SK-N-SH (cell line): ENCODE results near the gene FCHO2. TPM values are rescaled to one million over a fixed set of nuclear protein-coding genes. Genes with fewer than 3 reads are reported as not detected.
"Not testable (repeated sequence)": the region's sequence is repeated elsewhere in the genome, so short reads cannot be mapped to it uniquely, and the experiment has no call there.

Experiments used
- CTCF ChIA-PET: fragments of 300-600, 350-600 bp; formaldehyde crosslinking; extraction: SDS; loops from one replicate; lab custom pipeline; 2021; lab: Yijun Ruan, JAX
- POLR2A ChIA-PET: fragments of 350-600 bp; sonication (Branson Sonifier 250); formaldehyde crosslinking; extraction: SDS; loops from one replicate; lab custom pipeline; 2020; ENCODE audit warnings: antibody characterized with exemption, inconsistent platforms; lab: Yijun Ruan, JAX
- DNase-seq: peaks from one replicate; pipeline ENCODE4 v3.0.0; 2012
- H2AFZ ChIP-seq: fragments of 200-600 bp; sonication (generic); 2 replicates; pipeline ENCODE4 v1.8.1; 2016; ENCODE audit warnings: antibody characterized with exemption, mild to moderate bottlenecking, low read depth
- H3F3A ChIP-seq: fragments of 200-600 bp; sonication (generic); replicated peaks from 2 replicates; pipeline ENCODE3; 2016; ENCODE audit warnings: antibody characterized with exemption, mild to moderate bottlenecking; ENCODE audit not compliant: insufficient read depth
- H3K27ac ChIP-seq, 2 experiments: fragments of 200-500 bp in 1 of 2; fragments of 200-600 bp in 1 of 2; sonication (Bioruptor generic) in 1 of 2; sonication (generic), shearing (Covaris generic) in 1 of 2; 2 replicates each; pipeline versions ENCODE4 v1.5.1 to v1.6.1; 2014 to 2016; ENCODE audit warnings: low read depth in 2 of 2, inconsistent platforms in 1 of 2, low read length in 1 of 2, mild to moderate bottlenecking in 1 of 2, mixed read lengths in 1 of 2
- H3K27me3 ChIP-seq: fragments of 200-600 bp; sonication (generic), shearing (Covaris generic); 2 replicates; pipeline ENCODE4 v1.6.1; 2016; ENCODE audit warnings: mixed run types; ENCODE audit not compliant: insufficient read depth
- H3K36me3 ChIP-seq, 2 experiments: fragments of 200-500 bp in 1 of 2; fragments of 200-600 bp in 1 of 2; sonication (Bioruptor generic) in 1 of 2; sonication (generic) in 1 of 2; replicated peaks in 1 of 2; 2 replicates each; pipeline versions ENCODE3 to v1.5.1; 2014 to 2016; ENCODE audit warnings: low read length in 1 of 2, mild to moderate bottlenecking in 1 of 2; ENCODE audit not compliant: insufficient read depth in 2 of 2, control insufficient read depth in 1 of 2
- H3K4me1 ChIP-seq, 2 experiments: fragments of 200-500 bp in 1 of 2; fragments of 200-600 bp in 1 of 2; sonication (Bioruptor generic) in 1 of 2; sonication (generic), shearing (Covaris generic) in 1 of 2; 2 replicates each; pipeline versions ENCODE4 v1.5.1 to v1.6.1; 2014 to 2016; ENCODE audit warnings: low read depth in 1 of 2, low read length in 1 of 2, mixed run types in 1 of 2; ENCODE audit not compliant: insufficient read depth in 2 of 2, control insufficient read depth in 1 of 2
- H3K4me2 ChIP-seq: fragments of 200-600 bp; sonication (generic), shearing (Covaris generic); 2 replicates; pipeline ENCODE4 v1.6.1; 2017; ENCODE audit warnings: mixed run types
- H3K4me3 ChIP-seq, 2 experiments: fragments of 200-500 bp in 1 of 2; fragments of 200-600 bp in 1 of 2; sonication (Bioruptor generic) in 1 of 2; sonication (generic), shearing (Covaris generic) in 1 of 2; 2 replicates each; pipeline versions ENCODE4 v1.5.1 to v1.8.1; 2014 to 2016; ENCODE audit warnings: low read depth in 2 of 2, inconsistent platforms in 1 of 2, low read length in 1 of 2, mild to moderate bottlenecking in 1 of 2, mixed read lengths in 1 of 2, moderate library complexity in 1 of 2
- H3K79me2 ChIP-seq: fragments of 200-600 bp; sonication (generic); 2 replicates; pipeline ENCODE4 v1.8.1; 2017; ENCODE audit warnings: mild to moderate bottlenecking; ENCODE audit not compliant: insufficient read depth
- H3K9ac ChIP-seq: fragments of 200-600 bp; sonication (generic); 2 replicates; pipeline ENCODE4 v1.6.1; 2017; ENCODE audit warnings: mixed run types
- H3K9me2 ChIP-seq: fragments of 200-600 bp; sonication (generic); 2 replicates; pipeline ENCODE4 v1.6.1; 2017; ENCODE audit warnings: mixed run types
- H3K9me3 ChIP-seq: fragments of 200-600 bp; sonication (generic); 2 replicates; pipeline ENCODE4 v1.6.1; 2017; ENCODE audit warnings: mixed run types, mild to moderate bottlenecking, moderate library complexity
- H4K20me1 ChIP-seq: fragments of 200-600 bp; sonication (generic); 2 replicates; pipeline ENCODE4 v1.6.1; 2017; ENCODE audit warnings: mild to moderate bottlenecking, mixed run types; ENCODE audit not compliant: insufficient read depth
- ELF1 ChIP-seq: IDR thresholded peaks from 2 replicates; pipeline ENCODE4 v1.4.0; 2012
- EP300 ChIP-seq, 2 experiments: IDR thresholded peaks; 2 replicates each; pipeline versions ENCODE4 v1.4.0 to v1.6.1; 2012; ENCODE audit warnings: borderline replicate concordance in 1 of 2, low read depth in 1 of 2, low read length in 1 of 2
- JUND ChIP-seq: IDR thresholded peaks from 2 replicates; pipeline ENCODE4 v1.4.0; 2012
- RAD21 ChIP-seq: IDR thresholded peaks from 2 replicates; pipeline ENCODE4 v1.6.1; 2012; ENCODE audit warnings: mild to moderate bottlenecking, low read length
- RCOR1 ChIP-seq: fragments of 150-350 bp; IDR thresholded peaks from 2 replicates; pipeline ENCODE4 v1.6.1; 2017; ENCODE audit warnings: antibody characterized with exemption, low read length
- RXRA ChIP-seq: IDR thresholded peaks from 2 replicates; pipeline ENCODE4 v1.4.0; 2012; ENCODE audit warnings: low read depth, mild to moderate bottlenecking, borderline replicate concordance
- SMC3 ChIP-seq: IDR thresholded peaks from 2 replicates; pipeline ENCODE4 v1.6.1; 2012; ENCODE audit warnings: low read depth, low read length, improper control_type of control experiment
- TAF1 ChIP-seq: IDR thresholded peaks from 2 replicates; pipeline ENCODE4 v1.6.1; 2012; ENCODE audit warnings: low read depth, mild to moderate bottlenecking, low read length, moderate library complexity, borderline replicate concordance
- TEAD4 ChIP-seq: IDR thresholded peaks from 2 replicates; pipeline ENCODE4 v1.4.0; 2012; ENCODE audit warnings: mild to moderate bottlenecking, borderline replicate concordance; ENCODE audit not compliant: insufficient read depth
- YY1 ChIP-seq: IDR thresholded peaks from 2 replicates; pipeline ENCODE4 v1.4.0; 2012; ENCODE audit warnings: low read depth, mild to moderate bottlenecking
- WGBS: methylation state at CpG from one replicate; pipeline ENCODE4 v1.1.6; 2017; ENCODE audit warnings: low lambda C conversion rate; 5-methylcytosine and 5-hydroxymethylcytosine counted together
- polyA plus RNA-seq, 3 experiments: library from polyadenylated mRNA; depleted of rRNA; stranded (reverse); fragments of >200 nt; gene quantifications; 2 replicates each; pipeline ENCODE4 v1.2.3, GENCODE V29; 2012
- TF ChIP-seq, protein P1 (sequence below): IDR thresholded peaks from 2 replicates; pipeline ENCODE4 v1.4.0; 2012; ENCODE audit warnings: low read depth, borderline replicate concordance
- TF ChIP-seq, protein P2 (sequence below): IDR thresholded peaks from 2 replicates; pipeline ENCODE4; 2012
- TF ChIP-seq, protein P3 (sequence below): fragments of 200-600 bp; sonication (generic); IDR thresholded peaks from 2 replicates; pipeline ENCODE4 v1.6.1; 2017; ENCODE audit warnings: antibody characterized with exemption, mild to moderate bottlenecking, moderate library complexity

FCHO2 gene
- polyA plus RNA-seq, 1 of the 3 experiments (the other 2 are of a cell fraction), result 5.2 TPM

GRCh38 chr5:73011612-73012011, 55.8 kb downstream of the FCHO2 start:
- CTCF ChIA-PET, H3K9me2 ChIP-seq, H3F3A ChIP-seq, DNase-seq, H3K9ac ChIP-seq, H3K27ac ChIP-seq, H3K4me1 ChIP-seq, H2AFZ ChIP-seq, POLR2A ChIA-PET, H3K4me3 ChIP-seq, H3K9me3 ChIP-seq, H4K20me1 ChIP-seq, H3K4me2 ChIP-seq, H3K27me3 ChIP-seq, H3K79me2 ChIP-seq: not testable (repeated sequence)
- 98% methylated on average over 9 of the region's 9 CpGs for WGBS
- H3K36me3 ChIP-seq, result peaks cover 5 to 21% of the 10 kb centered on the region in 2 experiments

DNA sequence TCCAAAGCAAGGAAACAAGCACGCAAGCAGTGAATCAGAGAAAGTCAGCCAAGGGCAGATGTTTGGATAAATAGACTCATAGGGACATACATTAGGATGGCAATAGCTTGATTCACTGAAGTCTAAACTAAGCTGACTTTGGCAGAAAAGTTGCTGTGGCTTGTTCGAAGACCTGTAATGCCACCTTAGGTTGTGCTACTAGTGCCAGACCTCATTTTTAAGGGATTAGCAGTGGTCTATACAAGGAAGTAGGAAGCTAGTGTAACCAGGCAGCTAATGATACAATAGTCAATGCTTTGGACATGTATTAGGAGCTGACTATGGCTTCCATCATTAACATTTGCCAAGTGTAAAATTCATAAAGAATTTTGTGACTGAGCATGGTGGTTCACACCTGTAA, 63.1 kb downstream of the FCHO2 start:
- Histone ChIP-seq H3K27me3 (no peaks in the 10 kb centered on the region), H4K20me1 (no peaks in the 10 kb centered on the region), H3K9me3 (no peaks in the 10 kb centered on the region; the same call in 1 of the 2 replicates), H3K9me2 (no peaks in the 10 kb centered on the region), H3K9ac (no peak overlapping the region), H3F3A (peaks cover 12% of the 10 kb centered on the region), H3K4me1 (no peaks in the 10 kb centered on the region), H3K36me3 (peaks cover 19 to 52% of the 10 kb centered on the region in 2 experiments), H2AFZ (no peak overlapping the region), H3K4me3 (no peak overlapping the region), H3K4me2 (no peak overlapping the region), H3K79me2 (no peaks in the 10 kb centered on the region), H3K27ac (no peak overlapping the region)
- ChIA-PET CTCF (no interaction called here), POLR2A (no interaction called here)
- TF ChIP-seq EP300 (IDR thresholded peaks at IDR 0.05; ENCODE audit: borderline replicate concordance in 1 of 2, low read depth in 1 of 2, low read length in 1 of 2) (no peak), RXRA (no peak), YY1 (no peak), RAD21 (no peak), SMC3 (no peak), ELF1 (no peak), RCOR1 (no peak)
- TF ChIP-seq, protein P1, sequence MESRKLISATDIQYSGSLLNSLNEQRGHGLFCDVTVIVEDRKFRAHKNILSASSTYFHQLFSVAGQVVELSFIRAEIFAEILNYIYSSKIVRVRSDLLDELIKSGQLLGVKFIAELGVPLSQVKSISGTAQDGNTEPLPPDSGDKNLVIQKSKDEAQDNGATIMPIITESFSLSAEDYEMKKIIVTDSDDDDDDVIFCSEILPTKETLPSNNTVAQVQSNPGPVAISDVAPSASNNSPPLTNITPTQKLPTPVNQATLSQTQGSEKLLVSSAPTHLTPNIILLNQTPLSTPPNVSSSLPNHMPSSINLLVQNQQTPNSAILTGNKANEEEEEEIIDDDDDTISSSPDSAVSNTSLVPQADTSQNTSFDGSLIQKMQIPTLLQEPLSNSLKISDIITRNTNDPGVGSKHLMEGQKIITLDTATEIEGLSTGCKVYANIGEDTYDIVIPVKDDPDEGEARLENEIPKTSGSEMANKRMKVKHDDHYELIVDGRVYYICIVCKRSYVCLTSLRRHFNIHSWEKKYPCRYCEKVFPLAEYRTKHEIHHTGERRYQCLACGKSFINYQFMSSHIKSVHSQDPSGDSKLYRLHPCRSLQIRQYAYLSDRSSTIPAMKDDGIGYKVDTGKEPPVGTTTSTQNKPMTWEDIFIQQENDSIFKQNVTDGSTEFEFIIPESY, result no peak
- DNase-seq, result no peak
- 100% methylated on average over 2 of the region's 2 CpGs for WGBS

DNA sequence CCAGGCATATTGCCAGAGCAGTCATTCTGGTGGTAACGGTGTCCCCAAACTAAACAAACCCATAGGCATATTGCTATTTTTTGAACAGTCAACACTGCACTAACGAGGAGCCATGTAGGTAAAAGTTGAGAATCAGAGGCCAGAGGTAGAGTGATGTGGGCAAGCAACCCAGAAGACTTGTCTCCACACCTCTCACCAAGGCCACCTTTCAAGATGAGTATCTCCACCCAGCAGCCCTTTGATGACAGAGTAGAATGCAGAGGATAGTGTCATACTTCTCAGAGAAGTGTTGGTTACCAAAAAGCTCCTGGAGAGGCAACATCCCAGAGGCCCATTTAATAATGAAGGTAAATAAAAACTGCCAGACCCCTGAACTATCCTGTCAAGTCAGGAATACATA, 63.9 kb downstream of the FCHO2 start:
- POLR2A ChIA-PET, result no interaction called here
- CTCF ChIA-PET, result no interaction called here
- no peak overlapping the region for H2AFZ ChIP-seq
- H3K79me2 ChIP-seq, result no peaks in the 10 kb centered on the region
- no peak overlapping the region for H3K27ac ChIP-seq
- DNase-seq, result no peak
- H3K9ac ChIP-seq, result no peak overlapping the region
- H3K36me3 ChIP-seq, result peaks cover 19 to 48% of the 10 kb centered on the region in 2 experiments
- TF ChIP-seq ELF1 (no peak), JUND (no peak), TEAD4 (no peak), SMC3 (no peak), TAF1 (no peak)
- TF ChIP-seq, protein P2, sequence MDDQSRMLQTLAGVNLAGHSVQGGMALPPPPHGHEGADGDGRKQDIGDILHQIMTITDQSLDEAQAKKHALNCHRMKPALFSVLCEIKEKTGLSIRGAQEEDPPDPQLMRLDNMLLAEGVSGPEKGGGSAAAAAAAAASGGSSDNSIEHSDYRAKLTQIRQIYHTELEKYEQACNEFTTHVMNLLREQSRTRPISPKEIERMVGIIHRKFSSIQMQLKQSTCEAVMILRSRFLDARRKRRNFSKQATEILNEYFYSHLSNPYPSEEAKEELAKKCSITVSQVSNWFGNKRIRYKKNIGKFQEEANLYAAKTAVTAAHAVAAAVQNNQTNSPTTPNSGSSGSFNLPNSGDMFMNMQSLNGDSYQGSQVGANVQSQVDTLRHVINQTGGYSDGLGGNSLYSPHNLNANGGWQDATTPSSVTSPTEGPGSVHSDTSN, result no peak
- TF ChIP-seq, protein P3, sequence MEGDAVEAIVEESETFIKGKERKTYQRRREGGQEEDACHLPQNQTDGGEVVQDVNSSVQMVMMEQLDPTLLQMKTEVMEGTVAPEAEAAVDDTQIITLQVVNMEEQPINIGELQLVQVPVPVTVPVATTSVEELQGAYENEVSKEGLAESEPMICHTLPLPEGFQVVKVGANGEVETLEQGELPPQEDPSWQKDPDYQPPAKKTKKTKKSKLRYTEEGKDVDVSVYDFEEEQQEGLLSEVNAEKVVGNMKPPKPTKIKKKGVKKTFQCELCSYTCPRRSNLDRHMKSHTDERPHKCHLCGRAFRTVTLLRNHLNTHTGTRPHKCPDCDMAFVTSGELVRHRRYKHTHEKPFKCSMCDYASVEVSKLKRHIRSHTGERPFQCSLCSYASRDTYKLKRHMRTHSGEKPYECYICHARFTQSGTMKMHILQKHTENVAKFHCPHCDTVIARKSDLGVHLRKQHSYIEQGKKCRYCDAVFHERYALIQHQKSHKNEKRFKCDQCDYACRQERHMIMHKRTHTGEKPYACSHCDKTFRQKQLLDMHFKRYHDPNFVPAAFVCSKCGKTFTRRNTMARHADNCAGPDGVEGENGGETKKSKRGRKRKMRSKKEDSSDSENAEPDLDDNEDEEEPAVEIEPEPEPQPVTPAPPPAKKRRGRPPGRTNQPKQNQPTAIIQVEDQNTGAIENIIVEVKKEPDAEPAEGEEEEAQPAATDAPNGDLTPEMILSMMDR, result no peak
- TF ChIP-seq, all 33 proteins: peak for 0
- Histone ChIP-seq H3F3A (peaks cover 12% of the 10 kb centered on the region), H3K4me2 (no peak overlapping the region), H3K9me2 (no peaks in the 10 kb centered on the region), H4K20me1 (no peaks in the 10 kb centered on the region), H3K9me3 (no peaks in the 10 kb centered on the region; the same call in 1 of the 2 replicates), H3K4me1 (no peaks in the 10 kb centered on the region), H3K4me3 (no peak overlapping the region), H3K27me3 (no peaks in the 10 kb centered on the region)
- WGBS, result 88% methylated on average over 2 of the region's 2 CpGs
